B cell (primary cell): ENCODE measurements around the gene C3orf22. TPM values are rescaled to one million over a fixed set of nuclear protein-coding genes. Genes with fewer than 3 reads are reported as not detected.

ENCODE experiments used
- ATAC-seq: fragments of 200-7000 bp; cut with Tn5 transposase; one replicate; pipeline ENCODE4 v1.10.0; 2021; ENCODE audit warnings: low read depth, mild to moderate bottlenecking, moderate number of reproducible peaks, moderate library complexity
- CTCF ChIA-PET: fragments of 350-600 bp; sonication (Branson Sonifier 250); formaldehyde crosslinking; loops from one replicate; lab custom pipeline; 2021; ENCODE audit warnings: antibody characterized with exemption, inconsistent platforms; lab: Charles Lee
- POLR2A ChIA-PET: fragments of 350-600 bp; sonication (Branson Sonifier 250); formaldehyde crosslinking; loops from one replicate; lab custom pipeline; 2021; ENCODE audit warnings: antibody characterized with exemption; lab: Charles Lee
- DNase-seq: peaks from one replicate; pipeline ENCODE4 v3.0.0; 2013
- H2AFZ ChIP-seq: 2 replicates; pipeline ENCODE4 v1.6.1; 2012; ENCODE audit warnings: mild to moderate bottlenecking, low read depth, low read length; ENCODE audit not compliant: insufficient read depth, poor library complexity, severe bottlenecking
- H3K27ac ChIP-seq, 2 donors: 1 replicate in 1 of 2; 2 replicates in 1 of 2; pipeline ENCODE4 v1.5.1; 2012 to 2013; ENCODE audit warnings: low read length in 2 of 2, mild to moderate bottlenecking in 2 of 2, moderate library complexity in 1 of 2
- H3K27me3 ChIP-seq, 4 experiments: fragments of 200-600 bp in 1 of 4; sonication (generic) in 1 of 4; replicated peaks in 1 of 4; 1 replicate in 2 of 4; 2 replicates in 2 of 4; pipeline versions ENCODE4 v1.6.1 to v1.7.0; 2013 to 2016; ENCODE audit warnings: low read length in 3 of 4, mild to moderate bottlenecking in 2 of 4, mixed read lengths in 1 of 4, moderate library complexity in 1 of 4; ENCODE audit not compliant: insufficient read depth in 4 of 4, control insufficient read depth in 3 of 4; ENCODE audit errors: control extremely low read depth in 1 of 4
- H3K36me3 ChIP-seq, 2 experiments: replicated peaks in 1 of 2; 1 replicate in 1 of 2; 2 replicates in 1 of 2; pipeline versions ENCODE4 v1.6.1 to v1.7.1; 2013; ENCODE audit warnings: low read length in 1 of 2; ENCODE audit not compliant: insufficient read depth in 2 of 2, control insufficient read depth in 1 of 2; ENCODE audit errors: control extremely low read depth in 1 of 2, extremely low read depth in 1 of 2
- H3K4me1 ChIP-seq, 2 donors: fragments of 200-600 bp in 1 of 2; sonication (generic) in 1 of 2; 1 replicate in 1 of 2; 2 replicates in 1 of 2; pipeline versions ENCODE4 v1.5.1 to v1.6.1; 2013 to 2017; ENCODE audit warnings: low read length in 2 of 2; ENCODE audit not compliant: control insufficient read depth in 2 of 2, insufficient read depth in 2 of 2
- H3K4me2 ChIP-seq: replicated peaks from 2 replicates; pipeline ENCODE3; 2012; ENCODE audit warnings: mild to moderate bottlenecking, low read depth, low read length; ENCODE audit not compliant: poor library complexity, severe bottlenecking
- H3K4me3 ChIP-seq, 5 experiments: fragments of 200-600 bp in 1 of 5; sonication (generic) in 1 of 5; 1 replicate in 3 of 5; 2 replicates in 2 of 5; pipeline versions ENCODE4 v1.5.1 to v1.7.0; 2011 to 2016; ENCODE audit warnings: low read length in 4 of 5, mild to moderate bottlenecking in 4 of 5, low read depth in 2 of 5, control low read depth in 1 of 5, moderate library complexity in 1 of 5; ENCODE audit not compliant: insufficient read depth in 1 of 5; ENCODE audit errors: control extremely low read depth in 1 of 5, extremely low read depth in 1 of 5
- H3K79me2 ChIP-seq: fragments of 200-600 bp; sonication (generic); one replicate; pipeline ENCODE4 v1.6.0; 2016; ENCODE audit warnings: low read length; ENCODE audit not compliant: control insufficient read depth, insufficient read depth
- H3K9ac ChIP-seq: fragments of 200-600 bp; sonication (generic); 2 replicates; pipeline ENCODE4 v1.6.1; 2017; ENCODE audit warnings: mild to moderate bottlenecking, low read length, moderate library complexity
- H3K9me3 ChIP-seq, 3 donors: one replicate each; pipeline versions ENCODE4 v1.6.1 to v1.7.1; 2013; ENCODE audit warnings: low read length in 2 of 3; ENCODE audit not compliant: control insufficient read depth in 2 of 3, insufficient read depth in 1 of 3; ENCODE audit errors: control extremely low read depth in 1 of 3
- H4K20me1 ChIP-seq: 2 replicates; pipeline ENCODE4 v1.6.0; 2012; ENCODE audit warnings: mild to moderate bottlenecking, low read length; ENCODE audit not compliant: insufficient read depth, control insufficient read depth, poor library complexity, severe bottlenecking
- H3K27ac Mint-ChIP-seq: one replicate; pipeline ENCODE4 v1.8.0; 2021; ENCODE audit warnings: mixed read lengths
- H3K27me3 Mint-ChIP-seq: one replicate; pipeline ENCODE4 v1.8.0; 2021; ENCODE audit warnings: mixed read lengths
- H3K4me1 Mint-ChIP-seq: one replicate; pipeline ENCODE4 v1.8.0; 2021; ENCODE audit warnings: mixed read lengths
- H3K4me3 Mint-ChIP-seq: one replicate; pipeline ENCODE4 v1.8.0; 2021; ENCODE audit warnings: mixed read lengths
- H3K9me3 Mint-ChIP-seq: one replicate; pipeline ENCODE4 v1.8.0; 2022; ENCODE audit warnings: mixed read lengths; ENCODE audit not compliant: insufficient read depth
- EZH2 ChIP-seq: IDR thresholded peaks from 2 replicates; pipeline ENCODE4 v1.6.1; 2012; ENCODE audit warnings: borderline replicate concordance, low read depth, mild to moderate bottlenecking, moderate library complexity, low read length; ENCODE audit not compliant: insufficient read depth, poor library complexity, severe bottlenecking
- WGBS: methylation state at CpG from one replicate; pipeline ENCODE4 v1.1.5; 2013; ENCODE audit warnings: missing lambda C conversion rate; ENCODE audit not compliant: insufficient coverage; 5-methylcytosine and 5-hydroxymethylcytosine counted together
- intact Hi-C: fragments of 100-400 bp; cut with micrococcal nuclease; formaldehyde crosslinking; loops from one replicate; pipeline ENCODE4 v1.10.0; 2022
- polyA plus RNA-seq: library from polyadenylated mRNA; depleted of rRNA; stranded (reverse); fragments of >200 nt; gene quantifications from 2 replicates; pipeline ENCODE4 v1.2.3, GENCODE V29; 2012
- total RNA-seq, 2 donors: library from RNA; stranded (reverse); fragments of 120-200 nt in 1 of 2; gene quantifications; 1 replicate in 1 of 2; 2 replicates in 1 of 2; pipeline versions ENCODE4 v1.2.3 to v1.2.4, GENCODE V29; 2013 to 2022
- TF ChIP-seq, protein P1 (sequence below): fragments of 200-600 bp; IDR thresholded peaks from one replicate; pipeline ENCODE4 v1.8.0; 2022; ENCODE audit warnings: antibody characterized with exemption, mild to moderate bottlenecking

Gene C3orf22
- total and polyA plus RNA-seq, 2 donors (not counting 1 experiment from before 2014, with no cell fraction given) = not detected

DNA sequence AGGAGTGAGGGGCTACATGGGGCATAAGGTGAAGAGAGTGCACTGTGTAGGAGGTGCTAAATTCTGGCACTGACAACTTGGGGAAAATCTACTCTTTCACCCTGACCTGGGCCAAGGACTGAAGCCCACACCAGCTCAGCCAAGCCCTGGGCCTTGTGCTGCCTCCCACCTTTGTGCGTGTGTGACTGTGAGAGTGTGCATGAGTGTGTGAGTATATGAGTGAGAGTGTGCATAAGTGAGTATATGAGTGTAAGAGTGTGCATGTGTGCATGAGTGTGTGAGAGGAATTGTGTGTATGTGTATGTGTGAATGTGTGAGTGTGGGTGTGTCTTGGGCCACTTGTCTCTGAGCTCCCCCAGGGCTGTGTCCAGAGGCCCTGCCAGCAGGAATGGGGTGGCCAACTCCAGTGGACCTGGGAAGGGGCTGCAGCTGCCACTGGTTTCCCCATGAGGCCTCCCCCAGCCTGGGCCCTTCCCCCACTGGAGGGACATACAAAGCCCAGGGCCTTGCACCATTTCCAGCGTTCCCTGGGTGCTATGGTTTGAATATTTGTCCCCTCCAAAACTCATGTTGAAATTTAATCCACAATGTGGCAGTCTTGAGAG, 15.2 kb downstream of the C3orf22 start:
- no peak overlapping the region for H3K4me3 ChIP-seq
- no peaks in the 10 kb centered on the region for H3K27me3 ChIP-seq
- DNase-seq = no peak
- no peaks in the 10 kb centered on the region for H3K79me2 ChIP-seq
- ChIA-PET CTCF (no interaction called here), POLR2A (no interaction called here)
- no peak overlapping the region for H3K4me2 ChIP-seq
- TF ChIP-seq EZH2 = no peak
- TF ChIP-seq, protein P1, sequence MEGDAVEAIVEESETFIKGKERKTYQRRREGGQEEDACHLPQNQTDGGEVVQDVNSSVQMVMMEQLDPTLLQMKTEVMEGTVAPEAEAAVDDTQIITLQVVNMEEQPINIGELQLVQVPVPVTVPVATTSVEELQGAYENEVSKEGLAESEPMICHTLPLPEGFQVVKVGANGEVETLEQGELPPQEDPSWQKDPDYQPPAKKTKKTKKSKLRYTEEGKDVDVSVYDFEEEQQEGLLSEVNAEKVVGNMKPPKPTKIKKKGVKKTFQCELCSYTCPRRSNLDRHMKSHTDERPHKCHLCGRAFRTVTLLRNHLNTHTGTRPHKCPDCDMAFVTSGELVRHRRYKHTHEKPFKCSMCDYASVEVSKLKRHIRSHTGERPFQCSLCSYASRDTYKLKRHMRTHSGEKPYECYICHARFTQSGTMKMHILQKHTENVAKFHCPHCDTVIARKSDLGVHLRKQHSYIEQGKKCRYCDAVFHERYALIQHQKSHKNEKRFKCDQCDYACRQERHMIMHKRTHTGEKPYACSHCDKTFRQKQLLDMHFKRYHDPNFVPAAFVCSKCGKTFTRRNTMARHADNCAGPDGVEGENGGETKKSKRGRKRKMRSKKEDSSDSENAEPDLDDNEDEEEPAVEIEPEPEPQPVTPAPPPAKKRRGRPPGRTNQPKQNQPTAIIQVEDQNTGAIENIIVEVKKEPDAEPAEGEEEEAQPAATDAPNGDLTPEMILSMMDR = no peak
- intact Hi-C loops = no loop called here
- peaks cover 6% of the 10 kb centered on the region for H3K27me3 Mint-ChIP-seq
- H3K9me3 Mint-ChIP-seq = no peaks in the 10 kb centered on the region
- 100% methylated on average over 1 of the region's 2 CpGs for WGBS
- H3K27ac Mint-ChIP-seq = no peak overlapping the region
- no peaks in the 10 kb centered on the region for H3K36me3 ChIP-seq
- H3K9ac ChIP-seq = no peak overlapping the region
- H3K9me3 ChIP-seq = peaks cover 0 to 8% (median 0%) of the 10 kb centered on the region in 3 donors
- no peak for ATAC-seq
- no peaks in the 10 kb centered on the region for H3K4me1 Mint-ChIP-seq
- H3K27ac ChIP-seq = no peak overlapping the region
- no peaks in the 10 kb centered on the region for H4K20me1 ChIP-seq
- peaks cover 0 to 6% of the 10 kb centered on the region in 2 donors for H3K4me1 ChIP-seq
- H3K4me3 Mint-ChIP-seq = no peak overlapping the region
- H2AFZ ChIP-seq = no peak overlapping the region

DNA sequence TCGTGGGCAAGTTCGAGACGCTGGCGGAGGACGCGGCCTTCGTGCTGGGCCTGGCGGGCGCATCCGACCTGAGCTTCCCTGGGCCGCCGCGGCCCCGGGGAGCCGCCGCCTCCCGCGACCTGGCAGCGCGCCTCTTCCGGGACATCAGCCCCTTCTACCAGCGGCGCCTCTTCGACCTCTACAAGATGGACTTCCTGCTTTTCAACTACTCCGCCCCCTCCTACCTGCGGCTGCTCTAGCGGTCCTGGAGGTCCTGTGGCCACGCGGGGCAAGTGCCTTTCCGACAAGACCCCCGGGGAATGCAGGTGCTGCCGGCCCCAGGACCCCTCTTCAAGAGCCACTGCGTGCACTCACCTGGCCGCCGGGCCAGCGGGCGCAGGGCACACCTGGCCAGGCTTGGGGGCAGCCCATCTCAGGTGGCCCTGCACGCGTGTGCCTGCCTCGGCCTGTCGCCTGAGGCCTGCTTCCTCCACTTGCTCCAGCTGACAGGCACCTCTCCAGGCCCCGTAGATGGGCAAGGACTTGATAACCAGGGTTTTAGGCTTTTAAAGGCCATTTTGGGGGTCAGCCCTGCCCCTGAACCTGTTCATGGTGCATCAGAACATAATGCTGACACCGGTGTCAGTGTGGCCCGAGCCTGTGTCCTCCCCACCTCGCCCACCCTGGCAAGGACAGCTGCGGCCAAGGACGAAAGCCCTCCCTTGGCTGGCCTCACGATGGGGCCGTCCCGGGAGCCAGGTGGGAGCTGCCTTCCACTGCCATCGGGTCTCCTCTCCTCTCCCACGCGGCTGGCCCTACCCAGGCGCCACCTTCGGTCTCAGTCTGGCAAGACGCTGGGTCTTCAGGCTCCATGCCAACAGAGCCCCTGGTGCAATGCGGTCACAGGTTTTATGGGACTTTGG, 16.1 kb downstream of the C3orf22 start:
- Histone ChIP-seq H3K9me3 (peaks cover 0 to 8% (median 0%) of the 10 kb centered on the region in 3 donors), H3K79me2 (no peaks in the 10 kb centered on the region), H3K27me3 (no peaks in the 10 kb centered on the region), H4K20me1 (no peaks in the 10 kb centered on the region), H3K4me2 (no peak overlapping the region), H2AFZ (no peak overlapping the region), H3K27ac (no peak overlapping the region), H3K36me3 (no peaks in the 10 kb centered on the region), H3K4me3 (no peak overlapping the region), H3K9ac (no peak overlapping the region), H3K4me1 (peaks cover 0 to 6% of the 10 kb centered on the region in 2 donors)
- Mint-ChIP-seq H3K4me3 (no peak overlapping the region), H3K4me1 (no peaks in the 10 kb centered on the region), H3K27me3 (peaks cover 6% of the 10 kb centered on the region), H3K27ac (no peak overlapping the region), H3K9me3 (no peaks in the 10 kb centered on the region)
- ChIA-PET POLR2A (no interaction called here), CTCF (no interaction called here)
- 96% methylated on average over 50 of the region's 57 CpGs for WGBS
- ATAC-seq (no peak), DNase-seq (no peak)
- intact Hi-C loops = no loop called here
- TF ChIP-seq, protein P1 = no peak
- TF ChIP-seq EZH2 = no peak
